Endodermal cell (in vitro differentiated cells): ENCODE measurements around the gene CD84. TPM values are rescaled to one million over a fixed set of nuclear protein-coding genes. Genes with fewer than 3 reads are reported as not detected.
A peak's percentile ranks its signal among the peaks of the same experiment; 100 is the strongest.
"Not testable (repeated sequence)": the region's sequence is repeated elsewhere in the genome, so short reads cannot be mapped to it uniquely, and the experiment has no call there.

Experiments
- DNase-seq: peaks from one replicate; pipeline ENCODE4 v3.0.0-alpha.2; 2017
- H3K27ac ChIP-seq: 2 replicates; pipeline ENCODE4 v1.5.1; 2013; ENCODE audit warnings: mild to moderate bottlenecking, low read depth, low read length, moderate library complexity
- H3K27me3 ChIP-seq: 2 replicates; pipeline ENCODE4 v1.6.1; 2013; ENCODE audit warnings: mild to moderate bottlenecking, low read length, moderate library complexity; ENCODE audit not compliant: insufficient read depth, control insufficient read depth, poor library complexity, severe bottlenecking
- H3K36me3 ChIP-seq: 2 replicates; pipeline ENCODE4 v1.7.0; 2013; ENCODE audit warnings: mild to moderate bottlenecking, low read length, moderate library complexity; ENCODE audit not compliant: control insufficient read depth, insufficient read depth
- H3K4me1 ChIP-seq: one replicate; pipeline ENCODE4 v1.7.0; 2013; ENCODE audit warnings: low read length; ENCODE audit not compliant: control insufficient read depth, insufficient read depth
- H3K4me3 ChIP-seq: 2 replicates; pipeline ENCODE4 v1.5.1; 2013; ENCODE audit warnings: mild to moderate bottlenecking, low read length, moderate library complexity
- H3K9ac ChIP-seq: 2 replicates; pipeline ENCODE4 v1.6.1; 2013; ENCODE audit warnings: mild to moderate bottlenecking, low read length, moderate library complexity; ENCODE audit not compliant: poor library complexity, severe bottlenecking; ENCODE audit errors: extremely low read depth
- H3K9me3 ChIP-seq: 2 replicates; pipeline ENCODE4 v1.6.1; 2013; ENCODE audit warnings: mild to moderate bottlenecking, low read length, moderate library complexity; ENCODE audit not compliant: control insufficient read depth
- H3K27ac Mint-ChIP-seq: 2 replicates; pipeline ENCODE4 v1.8.0; 2020; ENCODE audit warnings: mixed read lengths
- H3K27me3 Mint-ChIP-seq: 2 replicates; pipeline ENCODE4 v1.8.0; 2021; ENCODE audit warnings: mild to moderate bottlenecking, mixed read lengths; ENCODE audit not compliant: insufficient read depth
- H3K36me3 Mint-ChIP-seq: 2 replicates; pipeline ENCODE4 v1.8.0; 2020; ENCODE audit warnings: low read depth, mixed read lengths
- H3K4me1 Mint-ChIP-seq: 2 replicates; pipeline ENCODE4 v1.8.0; 2020; ENCODE audit warnings: mixed read lengths
- H3K4me3 Mint-ChIP-seq: 2 replicates; pipeline ENCODE4 v1.8.0; 2020; ENCODE audit warnings: mild to moderate bottlenecking, moderate library complexity, mixed read lengths
- H3K9me3 Mint-ChIP-seq: 2 replicates; pipeline ENCODE4 v1.8.0; 2020; ENCODE audit warnings: mild to moderate bottlenecking, mixed read lengths
- CTCF ChIP-seq: fragments of 200-600 bp; sonication (generic); conservative IDR thresholded peaks from 2 replicates; pipeline ENCODE4 v1.5.0; 2021; ENCODE audit warnings: antibody characterized with exemption, mild to moderate bottlenecking
- WGBS, 2 experiments: methylation state at CpG; one replicate each; pipeline versions ENCODE4 v1.1.5 to v1.1.7; 2013; ENCODE audit warnings: missing lambda C conversion rate in 2 of 2, mixed read lengths in 1 of 2; ENCODE audit not compliant: insufficient coverage in 1 of 2, insufficient read length in 1 of 2; 5-methylcytosine and 5-hydroxymethylcytosine counted together
- long read RNA-seq, 4 experiments: library from polyadenylated mRNA in 2 of 4; library from RNA in 1 of 4; library from capped mRNA in 1 of 4; stranded (forward) in 3 of 4; unstranded in 1 of 4; transcript quantifications; one replicate each; pipeline ENCODE4 v2.0.0, GENCODE V29; 2020 to 2021; ENCODE audit warnings: inconsistent platforms in 1 of 4
- polyA plus RNA-seq, 2 experiments: library from polyadenylated mRNA; stranded (reverse); fragments of 50-300 nt; gene quantifications; one replicate each; pipeline ENCODE4 v1.2.3, GENCODE V29; 2013
- total RNA-seq, 2 donors: library from RNA; stranded (reverse); fragmentation: NEBNext Ultra II Directional in 1 of 2; extraction: Animal tissue kit (Norgen Biotek cat#: 25700) in 1 of 2; gene quantifications; 2 replicates in 1 of 2; 3 replicates in 1 of 2; pipeline ENCODE4 v1.2.1, GENCODE V29; 2021

The CD84 gene
- not detected for total RNA-seq
- polyA plus RNA-seq (2013, experiment 1 of 2) = not detected
- polyA plus RNA-seq (2013, experiment 2 of 2) = not detected
- long read RNA-seq, experiment 1 = 0 reads
- long read RNA-seq, experiment 2 = 0 reads
- long read RNA-seq, experiment 3 = 0 reads
- long read RNA-seq, experiment 4 = 0 reads

- H3K4me1 Mint-ChIP-seq = no peaks in the 10 kb centered on the region
Measured at GRCh38 chr1:160579216-160579701, at the start of gene CD84. Gene CD84, minus strand, starts transcription at chr1:160579496. Its CDS starts 59 bp downstream, at chr1:160579437.

GRCh38 chr1:160628799-160629263 is 49.5 kb upstream of the CD84 start:
- peak; percentile 70 for DNase-seq
- Mint-ChIP-seq H3K9me3 (no peaks in the 10 kb centered on the region), H3K4me1 (peaks cover 38% of the 10 kb centered on the region), H3K27ac (peak overlapping the region; percentile 85), H3K27me3 (no peaks in the 10 kb centered on the region), H3K4me3 (peak overlapping the region; percentile 22), H3K36me3 (no peaks in the 10 kb centered on the region)
- 83 to 87% methylated on average over 6 to 8 of the region's 8 CpGs for WGBS, 2 experiments
- peaks cover 15% of the 10 kb centered on the region for H3K4me1 ChIP-seq
- H3K27ac ChIP-seq = no peak overlapping the region
- peaks cover 5% of the 10 kb centered on the region for H3K9me3 ChIP-seq
- H3K9ac ChIP-seq = no peak overlapping the region
- TF ChIP-seq CTCF = no peak
- no peaks in the 10 kb centered on the region for H3K27me3 ChIP-seq
- peak overlapping the region; percentile 6 for H3K4me3 ChIP-seq
- H3K36me3 ChIP-seq = no peaks in the 10 kb centered on the region

More at GRCh38 chr1:160579216-160579701, at the start of gene CD84:
- H3K27ac ChIP-seq = no peak within 1 kb of the TSS
- H3K36me3 ChIP-seq = no peaks in the 10 kb centered on the region
- Mint-ChIP-seq H3K36me3 (no peaks in the 10 kb centered on the region), H3K27ac (no peak within 1 kb of the TSS), H3K27me3 (no peaks in the 10 kb centered on the region), H3K4me3 (no peak within 1 kb of the TSS), H3K9me3 (peaks cover 15% of the 10 kb centered on the region)
- no peaks in the 10 kb centered on the region for H3K27me3 ChIP-seq
- H3K9ac ChIP-seq = no peak within 1 kb of the TSS
- no peak within 1 kb of the TSS for H3K4me3 ChIP-seq
- H3K9me3 ChIP-seq = peaks cover 7% of the 10 kb centered on the region
- WGBS, 2 experiments = 86 to 91% methylated on average over 2 to 3 of the region's 3 CpGs
- no peak for TF ChIP-seq CTCF
- DNase-seq = no peak
- H3K4me1 ChIP-seq = no peaks in the 10 kb centered on the region

GRCh38 chr1:160627677-160628289 is 48.5 kb upstream of the CD84 start:
- H3K27ac ChIP-seq, H3K27me3 ChIP-seq, H3K36me3 ChIP-seq, H3K27me3 Mint-ChIP-seq, H3K36me3 Mint-ChIP-seq, H3K9ac ChIP-seq, DNase-seq, H3K9me3 Mint-ChIP-seq, H3K27ac Mint-ChIP-seq, H3K9me3 ChIP-seq, H3K4me3 Mint-ChIP-seq, H3K4me3 ChIP-seq: not testable (repeated sequence)
- WGBS, 2 experiments = 87% methylated on average over 4 of the region's 4 CpGs; no CpG with 5 or more reads in 1 of the 2 experiments
- H3K4me1 Mint-ChIP-seq = peaks cover 38% of the 10 kb centered on the region
- H3K4me1 ChIP-seq = peaks cover 17% of the 10 kb centered on the region
